HG03442 (cell line): ENCODE results near the gene SMPD1.

Experiments
- ATAC-seq: cut with Tn5 transposase; IDR thresholded peaks from one replicate; pipeline ENCODE4 v1.9.1; 2021; ENCODE audit warnings: mild to moderate bottlenecking, moderate library complexity; ENCODE audit not compliant: unreplicated experiment

The SMPD1 gene

DNA sequence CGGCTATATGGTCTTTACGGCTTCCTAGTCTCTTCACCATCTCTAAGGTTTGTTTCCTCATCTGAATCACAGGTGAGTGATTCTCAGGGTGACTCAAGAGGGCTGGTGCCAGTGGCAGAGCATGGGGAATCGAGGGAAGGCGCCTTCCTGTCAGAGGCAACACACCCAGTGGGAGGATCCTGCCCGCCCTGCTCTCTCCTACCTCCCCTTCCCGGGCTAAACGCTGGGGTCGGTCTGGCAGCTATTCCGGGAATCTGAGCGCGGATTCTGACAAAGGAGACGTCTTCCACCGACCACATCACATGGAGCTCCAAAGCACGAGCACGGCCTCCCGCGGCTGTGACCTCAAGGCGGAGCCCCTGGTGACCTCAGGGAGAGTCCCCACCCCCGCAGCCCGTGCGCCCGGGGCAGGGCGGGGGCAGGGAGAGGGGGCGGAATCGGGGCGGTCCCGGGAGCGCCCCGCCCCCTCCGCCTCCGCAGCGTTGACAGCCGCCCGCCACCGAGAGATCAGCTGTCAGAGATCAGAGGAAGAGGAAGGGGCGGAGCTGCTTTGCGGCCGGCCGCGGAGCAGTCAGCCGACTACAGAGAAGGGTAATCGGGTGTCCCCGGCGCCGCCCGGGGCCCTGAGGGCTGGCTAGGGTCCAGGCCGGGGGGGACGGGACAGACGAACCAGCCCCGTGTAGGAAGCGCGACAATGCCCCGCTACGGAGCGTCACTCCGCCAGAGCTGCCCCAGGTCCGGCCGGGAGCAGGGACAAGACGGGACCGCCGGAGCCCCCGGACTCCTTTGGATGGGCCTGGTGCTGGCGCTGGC lies at the start of gene SMPD1:
Gene SMPD1 (plus strand): TSS at position 570 of the 813 bp plus-strand sequence. CDS start 125 bp downstream, at position 695.
- peak; percentile 95 for ATAC-seq

DNA sequence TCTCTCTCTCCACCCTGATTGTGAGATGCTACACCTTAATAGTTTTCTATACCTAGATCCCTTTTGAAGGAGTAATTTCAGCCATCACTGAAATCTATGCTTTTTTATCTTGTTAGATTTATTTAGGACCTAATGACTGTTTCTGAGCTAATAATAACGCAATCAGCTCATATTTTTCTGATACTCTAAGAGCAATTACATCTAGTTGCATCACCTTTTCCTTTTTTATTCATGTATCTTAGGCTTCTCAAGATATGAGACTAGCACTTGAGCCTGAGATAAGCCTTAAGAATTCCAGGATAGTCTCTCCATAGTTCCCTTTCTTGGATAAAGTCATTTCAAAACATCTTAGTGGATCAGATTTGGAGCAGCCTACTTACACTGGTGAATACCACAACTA lies 44.9 kb upstream of the SMPD1 start:
- ATAC-seq = no peak

DNA sequence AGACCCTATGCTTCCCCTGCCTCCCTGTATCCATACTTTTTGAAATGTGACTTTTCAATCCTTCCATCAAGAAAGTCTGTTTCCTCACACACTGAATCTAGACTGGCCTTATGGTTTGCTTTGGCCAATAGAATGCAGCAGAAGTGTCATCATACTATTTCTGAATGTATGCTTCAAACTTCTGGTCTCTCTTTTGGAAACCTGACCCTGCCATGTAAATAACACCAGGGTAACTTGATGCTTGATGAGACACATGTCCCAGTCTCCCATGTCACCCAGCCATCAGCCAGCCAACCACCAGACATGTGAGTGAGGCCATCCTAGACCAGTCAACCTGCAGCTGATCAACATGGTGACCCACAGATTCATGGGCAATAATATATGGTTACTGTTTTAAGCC lies 40.2 kb upstream of the SMPD1 start:
- ATAC-seq = no peak

DNA sequence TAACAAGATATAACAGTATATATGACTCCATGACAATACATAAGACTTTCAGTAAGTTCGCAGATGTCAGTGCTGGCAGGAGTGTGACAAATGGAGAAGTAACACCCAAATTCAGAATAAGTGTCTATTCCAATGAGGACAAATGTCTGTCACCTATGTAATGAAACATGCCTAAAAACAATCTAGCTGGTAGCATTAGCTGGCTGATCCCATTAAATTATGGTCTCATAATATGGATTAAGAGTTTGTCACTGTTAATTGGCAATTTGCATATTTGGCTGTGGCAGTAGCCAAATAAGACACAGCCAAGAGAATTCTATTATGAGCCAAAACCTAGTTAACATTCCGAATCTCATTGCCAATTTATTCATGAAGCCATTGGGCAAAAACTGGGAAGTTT lies 39.8 kb upstream of the SMPD1 start:
- ATAC-seq = no peak

DNA sequence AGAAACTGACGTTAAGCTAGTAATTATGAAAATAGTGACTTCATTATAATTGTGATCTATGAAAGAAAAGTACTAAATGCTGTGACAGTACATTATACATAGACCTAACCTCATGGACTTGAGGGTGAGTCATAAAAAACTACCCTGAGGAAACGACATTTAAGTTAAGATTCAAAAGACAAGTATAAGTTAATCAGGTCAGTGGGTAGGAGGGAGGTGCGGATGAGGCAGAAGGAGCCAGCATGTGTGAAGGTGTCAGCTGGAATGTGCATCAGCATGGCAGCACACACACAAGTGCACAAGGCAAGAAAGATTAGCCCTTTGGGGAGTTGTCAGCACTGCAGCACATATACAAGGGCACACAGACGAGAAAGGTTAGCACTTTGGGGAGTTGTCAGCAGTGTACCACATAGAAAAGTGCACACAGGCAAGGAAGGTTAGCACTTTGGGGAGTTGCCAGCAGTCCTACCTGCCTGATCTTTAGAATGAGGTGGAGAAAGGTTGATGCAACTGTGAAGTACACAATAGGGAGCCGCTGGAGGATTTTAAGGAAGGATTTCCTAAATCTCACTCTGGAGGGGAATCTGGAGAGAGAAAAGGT lies 38.4 kb upstream of the SMPD1 start:
- no peak for ATAC-seq

DNA sequence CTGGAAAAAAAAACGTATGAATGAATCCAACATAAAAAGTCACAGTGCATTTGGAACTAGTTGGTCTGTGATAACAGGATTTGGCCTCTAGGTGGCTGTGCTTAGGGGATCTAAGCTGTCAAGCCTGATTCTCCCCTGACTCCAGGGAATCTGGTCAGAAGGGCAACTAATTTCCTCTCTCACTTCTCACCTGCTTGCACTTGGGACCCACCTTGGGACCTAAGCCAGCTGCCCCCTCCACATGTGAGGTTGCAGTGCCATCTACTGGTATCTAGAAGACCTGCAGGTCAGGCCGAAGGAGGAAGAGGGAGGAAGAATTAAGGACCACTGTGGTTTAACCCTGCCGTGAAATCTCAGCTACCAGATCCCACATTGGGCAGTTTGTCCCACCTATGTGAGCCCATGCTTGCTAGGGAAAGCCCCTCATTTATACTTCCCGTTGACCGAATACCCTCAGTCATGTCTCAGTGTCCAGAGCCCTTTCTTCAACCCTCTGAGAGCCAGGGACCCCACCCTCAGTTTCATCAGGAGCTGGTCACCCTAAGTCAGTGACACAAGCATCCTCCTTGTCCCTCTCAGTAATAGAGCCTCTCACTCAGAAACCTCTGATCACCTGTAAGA lies 36.8 kb upstream of the SMPD1 start:
- peak; percentile 77 for ATAC-seq

DNA sequence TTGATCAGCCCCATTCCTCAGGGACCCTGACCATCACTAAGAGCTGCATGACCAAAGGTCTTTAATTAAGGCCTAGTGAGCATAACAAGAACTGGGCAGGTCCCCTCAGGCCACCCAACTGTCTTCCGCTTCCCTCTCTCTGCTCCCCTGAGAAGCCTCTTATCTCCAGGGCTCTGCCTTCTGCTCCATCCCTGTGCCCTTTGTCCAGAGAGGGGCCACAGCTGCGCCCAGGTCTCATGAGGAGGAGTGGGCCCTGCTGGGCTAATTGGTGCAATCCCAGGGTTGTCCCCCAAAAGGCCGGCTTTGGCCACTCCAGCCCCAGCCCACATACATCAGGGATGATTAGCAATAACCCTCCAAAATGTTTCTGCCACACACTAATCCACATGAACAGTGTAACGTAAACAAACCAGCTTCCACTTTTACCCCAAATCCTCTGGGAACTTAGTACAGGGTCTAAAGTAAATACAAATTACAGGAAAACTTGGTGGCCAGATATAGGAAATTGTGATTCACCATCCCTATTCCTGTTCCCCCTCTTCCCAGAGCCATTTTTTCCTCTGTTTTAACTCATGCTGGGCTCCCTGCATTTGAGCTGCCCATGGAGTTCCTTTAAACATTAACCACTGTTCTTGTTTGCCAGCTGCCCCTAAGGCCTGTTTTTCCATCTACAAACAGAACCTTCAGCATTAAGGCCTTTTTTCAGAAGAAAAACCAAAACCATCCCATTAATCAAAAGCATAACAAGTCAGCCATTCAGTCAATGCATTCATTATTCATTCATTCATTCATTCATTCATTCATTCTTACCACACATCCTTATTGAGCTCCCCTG lies 35.4 kb upstream of the SMPD1 start:
- no peak for ATAC-seq

DNA sequence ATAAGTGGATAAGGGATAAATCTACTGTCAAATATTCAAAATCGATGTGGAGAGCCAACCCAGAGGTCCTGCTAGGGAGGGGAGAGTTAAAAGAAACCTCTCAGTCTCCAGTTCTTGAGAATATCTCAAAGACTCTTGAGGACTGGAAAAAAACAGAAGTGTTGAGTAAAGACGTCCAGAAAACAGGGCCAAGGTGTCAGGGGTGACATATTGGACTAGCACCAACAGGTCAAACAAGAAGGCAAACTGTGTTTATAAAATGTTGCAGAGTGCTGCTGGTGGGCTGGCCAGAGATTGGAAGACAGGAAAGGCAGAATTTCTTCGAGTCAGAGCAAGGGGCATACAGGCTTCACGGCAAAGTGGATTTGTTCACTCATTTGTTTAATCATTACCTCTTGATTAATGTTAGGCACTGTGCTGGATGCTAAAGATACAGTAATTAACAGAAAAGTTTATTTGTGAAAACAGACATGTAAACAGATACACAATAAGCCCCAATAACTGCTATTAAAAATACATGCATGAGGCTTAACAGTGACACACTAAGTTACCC lies 33.7 kb upstream of the SMPD1 start:
- no peak for ATAC-seq

DNA sequence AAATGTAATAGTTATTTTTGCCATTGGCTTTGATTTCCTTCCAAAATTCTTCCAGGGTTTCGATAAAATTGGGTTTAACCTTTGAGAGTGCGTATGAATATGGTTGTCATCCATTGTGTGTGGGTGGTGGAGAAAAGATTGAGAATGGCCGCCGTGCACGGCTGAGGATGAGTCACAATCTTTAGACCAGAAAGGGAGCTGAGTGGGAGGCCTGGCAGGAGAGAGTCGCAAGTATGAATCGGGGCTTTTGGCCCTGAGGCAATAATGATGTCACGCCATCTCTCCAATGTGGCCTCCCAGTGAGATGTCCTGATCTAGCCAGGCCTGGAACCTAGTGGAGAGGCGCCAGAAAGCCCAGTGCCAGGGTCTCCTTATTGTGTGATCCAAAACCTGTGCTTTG lies 33.1 kb upstream of the SMPD1 start:
- ATAC-seq = peak; percentile 64

DNA sequence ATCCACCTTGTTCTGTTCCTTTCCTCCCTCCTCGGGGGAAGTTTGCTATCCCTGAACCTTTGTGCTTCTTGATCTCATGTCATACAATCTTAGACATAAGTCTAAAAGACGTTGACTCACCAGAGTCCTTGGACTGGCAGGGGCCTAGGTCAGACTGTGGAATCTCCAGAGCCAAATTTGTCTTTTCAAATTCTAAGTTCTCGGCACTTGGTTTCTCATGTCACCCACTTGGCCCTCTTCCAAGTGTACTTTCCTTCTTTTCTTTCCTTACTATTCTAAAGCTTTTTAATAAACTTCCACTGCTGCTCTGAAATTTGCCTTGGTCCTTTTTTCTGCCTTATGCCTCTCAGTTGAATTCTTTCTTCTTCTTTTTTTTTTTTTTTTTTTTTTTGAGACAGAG lies 30.1 kb upstream of the SMPD1 start:
- ATAC-seq = no peak

DNA sequence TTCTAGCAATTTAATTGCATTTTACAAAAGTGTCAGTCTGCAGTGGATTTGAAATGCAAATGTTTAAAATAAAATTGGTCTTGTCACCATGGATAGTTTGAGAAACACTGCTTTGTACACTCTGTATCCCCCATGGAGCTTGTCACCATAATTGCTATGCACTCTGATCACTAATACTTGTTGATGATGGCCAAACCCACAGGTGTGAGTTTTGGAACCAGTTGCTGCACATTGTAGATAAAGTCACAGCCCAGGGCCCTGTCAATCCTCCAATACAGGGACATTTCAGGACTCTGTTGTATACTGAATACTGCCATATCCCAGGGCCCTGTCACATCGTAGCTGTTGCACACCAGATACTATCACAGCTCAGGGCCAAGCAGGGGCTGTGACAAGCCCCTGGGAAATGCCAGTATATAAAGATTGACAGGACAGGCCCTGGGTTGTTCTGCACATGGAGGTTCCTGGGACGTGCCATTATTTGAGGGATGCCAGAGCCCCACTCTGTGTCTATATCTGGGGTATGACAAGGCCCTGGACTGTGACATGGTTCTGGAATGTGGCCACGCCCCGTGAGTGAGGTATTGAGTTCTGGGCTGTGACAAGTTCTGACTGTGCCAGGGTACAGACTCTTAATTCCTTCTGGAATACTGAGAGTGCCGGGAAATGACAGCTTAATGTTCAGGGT lies 27.9 kb upstream of the SMPD1 start:
- ATAC-seq = no peak

DNA sequence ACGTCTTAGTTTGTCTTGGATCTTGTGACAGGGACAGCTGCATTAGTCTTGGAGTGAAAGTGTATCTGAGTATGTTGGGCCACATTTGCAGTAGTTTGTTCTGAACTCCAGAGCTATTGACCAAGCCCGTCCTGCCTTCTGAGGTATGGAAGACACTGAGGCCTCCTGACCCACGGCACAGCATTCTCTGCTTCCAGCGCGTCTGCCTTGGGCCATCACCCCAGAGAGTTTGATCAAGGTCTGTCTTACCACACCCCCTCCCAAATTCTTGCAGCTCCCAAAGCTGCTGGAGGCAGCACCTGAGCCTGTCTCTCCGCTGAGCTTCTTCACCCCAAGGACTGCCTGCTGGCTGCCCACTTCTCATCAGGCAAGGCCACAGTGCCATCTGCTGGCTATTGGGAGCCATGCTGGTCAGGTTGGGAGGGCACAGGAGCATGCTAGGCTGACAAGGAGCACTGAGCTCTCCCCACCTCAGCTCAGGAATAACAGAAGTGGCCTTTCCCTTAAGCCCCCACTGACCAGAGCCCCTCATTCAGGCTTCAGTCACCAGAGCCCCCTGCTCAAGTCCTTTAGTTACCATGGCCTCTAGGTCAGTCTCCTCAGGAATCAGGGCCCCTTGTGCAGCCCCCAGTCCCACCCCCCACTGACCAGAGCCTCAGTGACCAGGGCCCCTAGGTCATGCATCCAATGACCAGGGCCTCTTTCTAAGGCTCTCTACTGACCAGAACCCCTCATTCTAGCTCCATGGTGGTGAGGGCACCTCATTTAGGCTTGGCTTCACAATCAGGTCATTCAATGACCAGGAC lies 27.2 kb upstream of the SMPD1 start:
- peak; percentile 97 for ATAC-seq

DNA sequence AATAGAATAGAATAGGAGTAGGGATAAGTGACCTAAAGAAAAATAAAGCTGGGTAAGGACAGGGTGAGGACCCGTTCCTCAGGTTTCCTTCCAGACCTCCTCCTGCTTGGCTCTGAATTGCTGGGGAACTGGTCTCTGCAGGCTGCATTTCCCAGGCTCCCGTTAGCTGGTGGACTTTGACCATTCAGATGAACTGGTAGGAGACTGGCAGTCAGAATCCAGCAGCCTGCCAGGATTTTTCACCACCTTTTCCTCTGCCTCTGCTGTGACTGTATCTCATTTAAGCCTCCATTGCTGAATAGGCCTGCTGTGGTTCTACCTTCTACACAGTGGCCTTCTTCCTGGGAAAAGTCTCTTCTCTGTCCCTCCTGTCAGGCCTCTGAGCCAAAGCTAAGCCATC lies 24.6 kb upstream of the SMPD1 start:
- no peak for ATAC-seq

DNA sequence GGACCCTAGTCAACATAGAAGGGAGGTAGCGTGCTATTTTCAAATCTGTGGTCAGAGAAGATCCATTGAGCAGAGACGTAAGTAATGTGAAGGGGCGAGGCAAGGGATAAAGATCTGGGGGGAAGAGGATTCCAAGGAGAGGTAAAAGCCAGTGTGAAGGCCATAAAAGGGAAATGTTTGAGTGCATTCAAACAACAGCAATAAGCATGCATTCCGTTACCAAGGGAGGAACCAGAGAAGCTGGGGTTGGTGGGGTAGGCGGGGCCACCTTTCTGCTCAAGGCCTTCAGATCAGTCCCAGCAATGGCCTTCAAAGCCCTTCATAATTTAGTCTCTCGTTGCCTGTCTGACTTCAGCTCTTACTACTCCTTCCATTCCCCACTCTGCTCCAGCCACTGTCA lies 18.4 kb upstream of the SMPD1 start:
- no peak for ATAC-seq

DNA sequence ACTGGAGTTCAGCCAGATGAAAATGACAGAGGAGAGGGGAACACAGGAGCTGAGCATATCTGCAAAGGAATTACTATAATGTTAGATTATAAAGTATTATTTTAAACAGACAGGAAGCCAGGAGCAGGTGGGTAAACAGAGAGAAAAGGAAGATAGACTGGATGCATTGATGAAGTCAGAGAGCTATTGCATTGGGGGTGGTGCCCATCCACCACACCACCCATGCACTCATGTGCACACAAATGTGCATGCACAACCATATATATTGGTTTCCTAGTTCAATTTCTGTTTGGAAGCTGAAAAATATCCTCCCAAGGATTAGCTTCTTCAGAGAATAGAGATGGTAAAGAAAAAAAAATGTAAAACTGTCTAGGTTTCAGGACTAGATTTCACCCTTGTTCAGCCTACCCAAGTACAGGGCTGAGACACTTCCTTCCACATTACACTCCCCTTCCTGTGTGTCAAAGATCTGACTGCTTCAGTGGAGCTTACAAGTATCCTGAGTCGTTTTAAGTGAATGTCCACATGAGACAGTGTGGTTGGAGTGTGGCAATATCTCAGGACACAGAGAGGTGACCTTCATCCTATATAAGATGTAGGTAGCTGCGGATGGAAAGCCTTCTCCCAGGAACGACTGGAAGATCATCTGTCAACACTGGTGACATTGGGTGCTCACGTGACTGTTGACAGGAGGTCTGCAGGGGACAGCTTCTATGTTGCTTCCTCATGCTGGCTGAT lies 12.2 kb upstream of the SMPD1 start:
- no peak for ATAC-seq

DNA sequence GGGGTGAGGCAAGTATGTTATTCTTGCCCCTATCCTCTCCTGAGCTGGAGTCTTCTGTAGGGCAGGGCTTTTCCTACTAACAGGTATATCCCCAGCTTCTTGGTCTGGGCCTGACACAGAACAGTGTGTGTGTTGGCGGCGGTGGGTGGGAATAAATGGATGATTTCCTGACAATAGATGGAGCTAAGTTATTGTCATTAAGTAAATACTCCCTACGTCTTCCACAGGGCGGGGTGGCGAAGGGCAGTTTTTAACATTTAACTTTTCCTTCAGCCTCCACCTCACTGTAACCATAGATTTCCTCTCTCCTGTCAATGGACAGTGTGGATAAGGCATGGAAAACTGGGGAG lies 11.7 kb upstream of the SMPD1 start:
- no peak for ATAC-seq

DNA sequence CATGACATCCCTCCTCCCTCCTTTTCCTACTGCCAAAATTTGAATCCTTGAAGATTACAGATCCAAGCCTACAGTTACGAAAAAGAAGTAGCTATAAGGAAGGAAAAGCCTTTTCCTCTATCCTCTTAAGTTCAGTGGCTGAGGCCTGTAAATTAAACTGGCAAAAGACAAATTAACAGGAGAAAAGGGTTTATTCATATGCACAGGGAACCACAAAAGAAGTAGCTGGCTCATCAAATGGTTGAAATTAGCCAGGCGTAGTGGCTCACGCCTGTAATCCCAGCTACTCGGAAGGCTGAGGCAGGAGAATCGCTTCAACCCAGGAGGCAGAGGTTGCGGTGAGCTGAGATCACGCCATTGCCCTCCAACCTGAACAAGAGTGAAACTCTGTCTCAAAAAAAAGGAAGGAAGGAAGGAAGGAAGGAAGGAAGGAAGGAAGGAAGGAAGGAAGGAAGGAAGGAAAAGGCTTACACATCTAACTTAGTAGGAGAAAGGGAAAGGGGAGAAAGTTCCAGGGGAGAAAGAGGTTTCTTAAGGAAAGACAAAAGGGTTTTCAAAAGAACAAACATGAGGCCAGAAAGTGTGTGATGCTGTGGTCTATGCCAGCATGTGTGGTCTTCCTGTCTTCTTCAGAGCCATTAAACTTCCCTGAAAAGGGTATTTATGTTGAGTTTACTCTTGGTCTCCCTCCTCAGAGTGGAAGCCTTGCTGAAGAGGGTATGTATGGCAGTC lies 5.1 kb upstream of the SMPD1 start:
- ATAC-seq = no peak

DNA sequence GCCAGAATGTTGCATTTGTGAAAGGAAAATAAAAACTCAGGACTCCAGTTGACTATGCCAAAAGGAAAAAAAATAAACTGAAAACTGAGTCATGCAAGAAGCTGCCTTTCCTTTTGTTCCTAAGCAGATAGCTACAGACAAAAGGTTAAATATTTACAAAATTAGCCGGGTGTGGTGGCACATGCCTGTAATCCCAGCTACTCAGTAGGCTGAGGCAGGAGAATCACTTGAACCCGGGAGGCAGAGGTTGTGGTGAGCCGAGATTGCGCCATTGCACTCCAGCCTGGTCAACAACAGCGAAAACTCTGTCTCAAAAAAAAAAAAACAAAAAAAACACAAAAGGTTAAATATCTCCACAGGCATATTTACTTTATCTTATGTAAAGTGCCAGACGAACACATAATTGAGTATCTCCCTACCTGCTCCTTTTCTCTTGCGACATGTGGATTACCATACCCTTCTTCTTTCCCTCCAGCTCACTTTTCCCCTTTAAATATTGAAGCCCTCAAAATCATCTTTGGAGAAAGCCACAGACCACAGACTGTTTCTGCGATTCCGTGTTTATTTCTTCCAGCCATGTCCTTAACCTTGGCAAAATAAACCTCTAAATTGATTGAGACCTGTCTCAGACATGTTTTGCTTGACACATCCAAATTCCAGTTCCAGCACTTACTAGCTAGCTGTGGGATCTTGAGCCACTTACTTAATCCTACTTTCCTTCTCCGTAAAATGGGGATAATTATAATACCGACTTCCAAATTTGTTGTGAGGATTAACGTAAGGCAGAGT lies 2.3 kb upstream of the SMPD1 start:
- no peak for ATAC-seq
